Esophagus squamous epithelium (tissue), 5 donors: Measurements from ENCODE around the gene PRMT1. TPM values are rescaled to one million over a fixed set of nuclear protein-coding genes. Genes with fewer than 3 reads are reported as not detected.

ENCODE experiments used
- DNase-seq: peaks from one replicate; lab custom pipeline; 2025; lab: John Stamatoyannopoulos, UW
- H3K27ac ChIP-seq, 4 donors: fragments of 200-600 bp; sonication (generic); one replicate each; pipeline ENCODE4 v1.5.1; 2016 to 2019; ENCODE audit warnings: mild to moderate bottlenecking in 1 of 4
- H3K27me3 ChIP-seq, 4 donors: fragments of 200-600 bp; sonication (generic); 1 replicate in 3 of 4; 2 replicates in 1 of 4; pipeline versions ENCODE4 v1.5.1 to v1.6.0; 2017 to 2021; ENCODE audit warnings: antibody characterized with exemption in 1 of 4
- H3K36me3 ChIP-seq, 3 donors: fragments of 200-600 bp; sonication (generic); one replicate each; pipeline ENCODE4 v1.5.1; 2016 to 2019
- H3K4me1 ChIP-seq, 3 donors: fragments of 200-600 bp; sonication (generic); one replicate each; pipeline ENCODE4 v1.5.1; 2017 to 2019
- H3K4me3 ChIP-seq, 4 donors: fragments of 200-600 bp; sonication (generic); 1 replicate in 3 of 4; 2 replicates in 1 of 4; pipeline ENCODE4 v1.5.1; 2016 to 2019; ENCODE audit warnings: mild to moderate bottlenecking in 2 of 4, moderate library complexity in 1 of 4
- H3K9me3 ChIP-seq, 3 donors: fragments of 200-600 bp; sonication (generic); one replicate each; pipeline ENCODE4 v1.5.1; 2016 to 2019
- POLR2A ChIP-seq, 4 donors: fragments of 450-650 bp; IDR thresholded peaks; one replicate each; pipeline ENCODE4 v1.6.1; 2017; ENCODE audit warnings: antibody characterized with exemption in 4 of 4, mild to moderate bottlenecking in 4 of 4, moderate library complexity in 3 of 4
- WGBS, 2 donors: methylation state at CpG; one replicate each; pipeline ENCODE4 v1.1.5; 2018; 5-methylcytosine and 5-hydroxymethylcytosine counted together
- intact Hi-C: fragments of 100-400 bp; cut with DNase I; formaldehyde crosslinking; loops from one replicate; pipeline ENCODE4 v1.15.0; 2022
- total RNA-seq, 4 donors: library from RNA; depleted of rRNA; stranded (reverse); fragments of >200 nt; gene quantifications; one replicate each; pipeline ENCODE4 v1.1.0, GENCODE V29; 2016
- TF ChIP-seq, protein P1 (sequence below), 6 experiments: fragments of 450-650 bp in 4 of 6; fragments of 200-600 bp in 2 of 6; sonication (generic) in 2 of 6; IDR thresholded peaks; one replicate each; pipeline ENCODE4 v1.5.1; 2016 to 2019; ENCODE audit warnings: antibody characterized with exemption in 6 of 6, mild to moderate bottlenecking in 4 of 6, moderate library complexity in 4 of 6
- donor health status: DM: yes; HTN: yes; CAD: no.

PRMT1 gene
- total RNA-seq, 4 donors from 2014 or later, result 86.1 to 206 (median 182) TPM

DNA sequence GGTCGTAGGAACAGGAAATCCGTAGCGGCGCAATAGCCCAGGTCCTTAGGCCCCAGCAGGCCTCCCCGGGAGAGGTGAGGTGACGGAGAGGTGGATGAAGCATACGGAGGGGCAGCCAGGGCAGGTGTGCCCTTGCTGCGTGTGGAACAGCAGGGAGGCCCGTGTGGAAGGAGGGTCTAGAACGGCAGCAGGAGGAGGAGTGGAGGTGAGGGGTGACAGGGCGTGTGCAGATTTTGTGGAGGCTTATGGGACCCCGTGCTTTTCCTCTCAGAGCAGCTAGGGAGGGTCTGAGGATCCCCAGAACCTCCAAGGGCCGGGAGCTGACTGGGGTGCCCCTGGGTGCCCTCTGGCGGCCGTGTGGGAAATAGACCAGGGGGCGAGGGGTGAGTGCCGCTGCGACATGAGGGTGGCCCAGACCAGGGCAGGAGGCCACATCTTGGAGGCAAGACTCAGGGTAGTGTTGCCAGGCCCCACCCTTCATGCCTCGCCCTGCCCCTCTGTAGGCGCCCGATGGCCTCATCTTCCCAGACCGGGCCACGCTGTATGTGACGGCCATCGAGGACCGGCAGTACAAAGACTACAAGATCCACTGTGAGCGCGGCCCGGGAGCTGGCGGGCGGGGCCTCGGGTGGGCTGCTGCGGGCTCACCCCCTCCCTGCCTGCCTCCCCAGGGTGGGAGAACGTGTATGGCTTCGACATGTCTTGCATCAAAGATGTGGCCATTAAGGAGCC lies 7.3 kb downstream of the PRMT1 start:
- Histone ChIP-seq H3K4me1 (peaks cover 15 to 56% (median 24%) of the 10 kb centered on the region in 3 donors), H3K36me3 (peaks cover 28 to 82% (median 39%) of the 10 kb centered on the region in 3 donors), H3K27me3 (peaks cover 0 to 5% (median 0%) of the 10 kb centered on the region in 4 donors), H3K27ac (no peak overlapping the region), H3K9me3 (no peaks in the 10 kb centered on the region), H3K4me3 (no peak overlapping the region)
- intact Hi-C loops, result no loop called here
- no peak for DNase-seq
- WGBS, 2 donors, result 66 to 82% methylated on average over 15 to 20 of the region's 35 CpGs
- TF ChIP-seq POLR2A (IDR thresholded peaks at IDR 0.05), result no peak
- TF ChIP-seq, protein P1, sequence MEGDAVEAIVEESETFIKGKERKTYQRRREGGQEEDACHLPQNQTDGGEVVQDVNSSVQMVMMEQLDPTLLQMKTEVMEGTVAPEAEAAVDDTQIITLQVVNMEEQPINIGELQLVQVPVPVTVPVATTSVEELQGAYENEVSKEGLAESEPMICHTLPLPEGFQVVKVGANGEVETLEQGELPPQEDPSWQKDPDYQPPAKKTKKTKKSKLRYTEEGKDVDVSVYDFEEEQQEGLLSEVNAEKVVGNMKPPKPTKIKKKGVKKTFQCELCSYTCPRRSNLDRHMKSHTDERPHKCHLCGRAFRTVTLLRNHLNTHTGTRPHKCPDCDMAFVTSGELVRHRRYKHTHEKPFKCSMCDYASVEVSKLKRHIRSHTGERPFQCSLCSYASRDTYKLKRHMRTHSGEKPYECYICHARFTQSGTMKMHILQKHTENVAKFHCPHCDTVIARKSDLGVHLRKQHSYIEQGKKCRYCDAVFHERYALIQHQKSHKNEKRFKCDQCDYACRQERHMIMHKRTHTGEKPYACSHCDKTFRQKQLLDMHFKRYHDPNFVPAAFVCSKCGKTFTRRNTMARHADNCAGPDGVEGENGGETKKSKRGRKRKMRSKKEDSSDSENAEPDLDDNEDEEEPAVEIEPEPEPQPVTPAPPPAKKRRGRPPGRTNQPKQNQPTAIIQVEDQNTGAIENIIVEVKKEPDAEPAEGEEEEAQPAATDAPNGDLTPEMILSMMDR (IDR thresholded peaks at IDR 0.05), result peak in 5 of 6 experiments; percentile 29 to 64 (median 35)

DNA sequence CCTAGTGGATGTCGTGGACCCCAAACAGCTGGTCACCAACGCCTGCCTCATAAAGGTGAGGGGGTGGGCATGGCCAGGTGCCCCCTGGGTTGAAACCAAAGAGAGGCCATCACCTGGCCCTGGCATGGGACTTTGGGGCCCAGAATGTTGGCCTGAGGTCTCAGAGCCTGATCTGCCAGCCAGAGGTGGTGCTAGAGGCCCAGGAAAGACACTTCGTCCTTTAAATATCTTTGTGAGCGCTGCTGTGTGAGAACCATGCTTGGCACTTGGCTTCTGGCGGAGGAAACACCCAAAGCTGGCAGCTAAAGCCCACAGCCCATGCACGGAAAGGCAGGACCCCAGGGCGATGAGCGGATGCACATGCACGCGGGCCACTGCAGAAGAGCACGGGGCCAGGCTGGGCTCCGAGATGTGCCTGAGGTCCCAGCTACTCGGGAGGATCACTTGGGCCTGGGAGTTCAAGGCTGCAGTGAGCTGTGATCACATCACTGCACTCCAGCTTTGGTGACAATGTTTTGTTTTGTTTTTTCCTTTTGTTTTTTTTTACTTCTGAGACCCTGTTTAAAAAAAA lies 8.0 kb downstream of the PRMT1 start:
- peaks cover 0 to 11% (median 0%) of the 10 kb centered on the region in 4 donors for H3K27me3 ChIP-seq
- peaks cover 28 to 82% (median 39%) of the 10 kb centered on the region in 3 donors for H3K36me3 ChIP-seq
- peaks cover 17 to 56% (median 24%) of the 10 kb centered on the region in 3 donors for H3K4me1 ChIP-seq
- TF ChIP-seq, protein P1 (IDR thresholded peaks at IDR 0.05), result no peak
- no peak for TF ChIP-seq POLR2A (IDR thresholded peaks at IDR 0.05)
- no peak for DNase-seq
- no peaks in the 10 kb centered on the region for H3K9me3 ChIP-seq
- intact Hi-C loops, result no loop called here
- H3K4me3 ChIP-seq, result no peak overlapping the region
- WGBS, 2 donors, result 86 to 91% methylated on average over 11 to 13 of the region's 13 CpGs
- no peak overlapping the region for H3K27ac ChIP-seq

DNA sequence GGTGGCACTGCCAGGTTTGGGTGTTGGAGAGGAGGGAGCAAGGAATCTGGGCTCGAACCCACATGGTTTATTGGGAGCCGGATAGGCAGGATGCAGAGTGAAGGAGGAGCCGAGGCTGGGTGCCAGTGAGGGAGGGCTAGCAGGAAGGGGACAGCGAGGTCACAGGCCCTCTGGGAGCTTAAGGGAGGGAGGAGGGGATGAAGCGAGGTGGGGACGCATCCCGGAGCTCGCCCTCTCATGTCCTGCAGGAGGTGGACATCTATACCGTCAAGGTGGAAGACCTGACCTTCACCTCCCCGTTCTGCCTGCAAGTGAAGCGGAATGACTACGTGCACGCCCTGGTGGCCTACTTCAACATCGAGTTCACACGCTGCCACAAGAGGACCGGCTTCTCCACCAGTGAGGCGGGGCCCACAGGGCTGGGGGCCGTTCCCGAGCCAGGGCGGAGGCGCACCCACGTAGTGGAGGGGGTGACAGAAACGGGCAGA lies 8.8 kb downstream of the PRMT1 start:
- H3K36me3 ChIP-seq, result peaks cover 28 to 81% (median 39%) of the 10 kb centered on the region in 3 donors
- H3K27me3 ChIP-seq, result peaks cover 0 to 18% (median 0%) of the 10 kb centered on the region in 4 donors
- no peak overlapping the region for H3K4me3 ChIP-seq
- TF ChIP-seq POLR2A (IDR thresholded peaks at IDR 0.05), result no peak
- TF ChIP-seq, protein P1 (IDR thresholded peaks at IDR 0.05), result no peak
- peak overlapping the region in 2 of 4 donors; percentile 2 to 21 for H3K27ac ChIP-seq
- H3K9me3 ChIP-seq, result no peaks in the 10 kb centered on the region
- intact Hi-C loops, result no loop called here
- H3K4me1 ChIP-seq, result peaks cover 16 to 56% (median 23%) of the 10 kb centered on the region in 3 donors
- no peak for DNase-seq
- WGBS, 2 donors, result 62 to 73% methylated on average over 8 to 14 of the region's 23 CpGs

DNA sequence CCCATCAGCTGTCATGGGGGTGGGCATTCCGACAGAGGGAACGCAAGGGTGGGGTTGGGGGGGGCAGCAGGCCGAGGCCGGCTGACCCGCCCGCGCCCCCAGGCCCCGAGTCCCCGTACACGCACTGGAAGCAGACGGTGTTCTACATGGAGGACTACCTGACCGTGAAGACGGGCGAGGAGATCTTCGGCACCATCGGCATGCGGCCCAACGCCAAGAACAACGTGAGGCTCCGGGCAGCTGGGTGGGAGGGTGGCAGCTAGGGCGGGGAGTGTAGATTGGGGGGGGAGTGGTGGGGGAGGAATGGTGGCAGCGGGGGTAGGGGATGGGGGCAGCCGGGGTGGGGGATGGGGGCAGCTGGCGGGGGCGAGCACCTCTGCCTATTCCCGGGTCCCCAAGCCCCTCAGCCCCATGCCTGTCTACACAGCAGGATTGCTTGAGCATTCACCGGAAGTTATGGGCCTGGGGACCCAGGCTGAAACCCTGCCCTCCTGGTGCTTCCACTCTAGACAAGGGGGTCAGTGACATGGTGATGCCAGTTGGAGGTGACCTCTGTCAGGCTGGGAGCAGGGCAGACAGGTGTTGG lies 9.5 kb downstream of the PRMT1 start:
- no peak for TF ChIP-seq POLR2A (IDR thresholded peaks at IDR 0.05)
- TF ChIP-seq, protein P1 (IDR thresholded peaks at IDR 0.05), result no peak
- H3K27me3 ChIP-seq, result peaks cover 0 to 25% (median 0%) of the 10 kb centered on the region in 4 donors
- intact Hi-C loops, result no loop called here
- H3K9me3 ChIP-seq, result no peaks in the 10 kb centered on the region
- WGBS, 2 donors, result 87% methylated on average over 6 of the region's 27 CpGs; no CpG with 5 or more reads in 1 of the 2 donors
- H3K4me1 ChIP-seq, result peaks cover 16 to 56% (median 27%) of the 10 kb centered on the region in 3 donors
- peaks cover 25 to 73% (median 38%) of the 10 kb centered on the region in 3 donors for H3K36me3 ChIP-seq
- H3K4me3 ChIP-seq, result no peak overlapping the region
- DNase-seq, result no peak
- peak overlapping the region in 3 of 4 donors; percentile 21 to 80 (median 28) for H3K27ac ChIP-seq
